Activated CD8-positive, alpha-beta memory T cell treated with anti-CD3 and anti-CD28 coated beads for 48 hours (primary cell): ENCODE results near the gene DLG2.
"Not testable (repeated sequence)": the region's sequence is repeated elsewhere in the genome, so short reads cannot be mapped to it uniquely, and the experiment has no call there.

Source experiments
- DNase-seq, 3 experiments: peaks; one replicate each; pipeline ENCODE4 v3.0.0-alpha.2; 2020; ENCODE audit warnings: low read depth in 2 of 3, low spot score in 2 of 3

The DLG2 gene

DNA sequence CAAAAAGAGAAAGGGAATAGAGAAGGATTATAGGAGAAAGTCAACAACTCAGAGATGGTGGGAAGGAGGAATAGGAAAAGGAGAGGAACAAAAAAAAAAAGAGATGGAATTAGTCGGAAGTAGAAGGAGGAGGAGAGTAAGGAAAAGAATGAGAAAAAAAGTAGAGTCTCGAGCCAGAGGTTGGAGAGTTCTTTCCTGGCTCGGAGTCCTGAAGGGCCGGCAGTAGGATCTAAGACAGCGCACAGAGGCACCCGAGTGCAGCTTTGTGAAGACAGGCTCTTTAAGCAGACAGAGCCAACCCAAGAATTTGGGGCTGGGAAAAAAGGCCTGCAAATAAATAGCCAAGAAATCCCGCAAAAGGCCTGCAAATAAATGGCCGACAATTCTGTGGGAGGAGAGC is 2170.6 kb downstream of the DLG2 start:
- DNase-seq, result no peak

DNA sequence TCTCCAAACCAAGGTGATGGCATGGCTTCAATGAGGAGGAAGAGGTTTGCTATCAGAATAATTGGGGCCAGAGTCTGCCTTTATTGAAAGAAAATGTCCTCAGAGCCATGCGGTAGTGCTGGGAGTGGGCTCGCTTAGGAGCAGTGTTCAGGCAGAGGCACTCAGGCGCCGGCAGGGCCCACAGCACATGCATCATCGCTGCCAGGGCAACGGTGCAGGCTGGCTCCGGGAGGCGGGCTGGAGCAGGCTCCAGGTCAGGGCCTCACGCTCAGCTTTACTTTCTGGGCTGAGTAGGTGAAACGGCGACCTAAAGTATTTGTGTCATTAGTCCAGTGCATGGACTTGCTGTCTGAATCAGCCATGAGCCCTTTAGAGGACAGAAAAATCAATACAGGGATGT is 2171.1 kb downstream of the DLG2 start:
- DNase-seq, result no peak

DNA sequence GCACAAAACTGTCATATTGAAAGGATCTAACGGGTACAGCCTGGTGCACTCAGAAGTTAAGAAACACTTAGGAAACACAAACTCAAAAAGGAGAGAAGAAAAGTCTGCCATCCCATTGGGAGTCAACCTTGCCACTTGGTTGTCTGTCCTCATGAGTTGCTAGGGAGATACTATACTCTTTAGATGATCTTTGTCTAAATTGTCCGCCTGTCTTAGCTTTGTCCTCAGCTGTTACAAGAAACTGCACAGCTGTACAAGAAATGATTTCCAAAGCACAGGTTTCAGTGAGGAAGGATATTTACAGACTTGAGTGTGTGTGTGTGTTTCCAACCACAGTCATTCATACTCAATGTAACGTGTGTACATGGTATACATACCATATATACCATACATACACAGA is 2171.8 kb downstream of the DLG2 start:
- no peak for DNase-seq

DNA sequence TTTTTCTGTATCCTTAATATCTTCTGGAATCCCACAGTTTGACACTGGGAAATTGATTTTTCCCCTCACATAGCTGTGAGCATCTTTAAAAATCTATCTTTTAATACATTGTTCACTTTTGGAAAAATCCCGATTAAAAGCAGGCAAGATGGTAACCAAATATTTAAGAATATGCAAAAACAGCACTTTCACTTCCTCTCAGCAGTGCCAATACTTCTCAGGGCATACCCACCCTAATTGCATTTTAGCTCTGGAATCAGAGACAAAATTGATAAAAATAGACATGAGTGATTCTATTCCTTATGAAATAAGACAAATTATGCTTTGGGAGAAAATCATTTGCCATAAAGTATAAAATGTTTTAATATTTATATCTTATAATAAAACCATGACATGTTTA is 2172.5 kb downstream of the DLG2 start:
- no peak for DNase-seq

DNA sequence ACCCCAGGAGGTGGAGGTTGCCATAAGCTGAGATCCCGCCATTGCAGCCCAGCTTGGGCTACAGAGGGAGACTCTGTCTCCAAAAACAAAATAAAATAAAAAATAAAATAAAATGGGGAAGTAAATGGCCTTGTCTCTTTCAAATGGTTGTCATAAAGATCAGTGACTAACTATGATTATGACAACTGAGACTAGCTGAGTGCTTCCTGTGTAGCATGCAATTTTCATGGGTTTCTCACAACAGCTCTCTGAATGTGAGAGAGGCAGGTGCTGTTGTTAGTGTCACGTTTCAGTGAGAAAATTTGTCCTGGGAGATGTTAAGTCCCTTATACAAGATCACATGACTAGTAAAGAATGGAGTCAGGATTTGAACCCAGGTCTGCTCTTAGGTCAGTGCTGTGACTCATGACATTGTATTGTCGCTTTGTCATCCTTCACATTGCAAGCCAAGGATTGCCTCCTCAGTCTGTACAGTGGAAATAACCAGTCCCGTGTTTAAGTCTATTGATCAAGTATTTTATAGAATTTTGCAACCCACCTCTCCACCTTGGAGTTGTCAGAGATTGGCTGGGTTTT is 2177.7 kb downstream of the DLG2 start:
- DNase-seq, result no peak

DNA sequence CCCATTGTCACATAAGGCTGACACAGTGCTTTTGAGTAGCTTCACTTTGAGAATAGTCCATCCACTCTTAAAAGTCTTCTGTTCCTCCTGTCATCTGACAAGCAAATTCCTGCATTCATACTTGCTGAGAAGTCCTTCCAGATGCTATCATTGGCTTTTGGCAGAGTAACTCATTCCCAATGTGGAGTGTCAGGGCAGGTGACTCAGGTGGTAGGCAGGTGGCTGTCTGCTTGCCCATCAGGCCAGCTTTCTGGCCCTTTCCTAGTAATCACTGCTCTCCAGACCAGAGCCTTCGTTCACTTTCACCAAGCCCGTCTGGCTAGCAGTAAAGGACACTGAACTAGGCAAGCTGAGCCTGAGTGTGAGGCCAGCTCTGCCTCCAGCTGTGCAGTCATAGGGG is 2178.5 kb downstream of the DLG2 start:
- DNase-seq, result no peak

DNA sequence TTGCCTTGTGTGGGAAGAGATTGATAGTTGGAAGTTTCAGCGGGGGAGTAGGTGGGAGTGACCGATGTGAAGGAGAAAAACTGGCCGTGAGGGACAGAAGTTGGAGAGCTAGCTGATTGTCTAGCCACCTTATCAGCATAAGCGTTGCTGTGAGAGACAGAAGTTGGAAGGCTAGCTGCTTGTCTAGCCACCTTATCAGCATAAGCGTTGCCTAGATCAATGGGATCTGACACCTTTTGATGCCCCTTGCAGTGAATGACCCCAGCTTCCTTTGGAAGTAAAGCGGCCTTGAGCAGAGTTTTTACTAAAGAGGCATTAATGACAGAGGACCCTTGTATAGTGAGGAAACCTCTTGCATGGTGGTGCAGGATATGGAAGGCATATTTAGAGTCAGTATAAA is 2183.3 kb downstream of the DLG2 start:
- not testable (repeated sequence) for DNase-seq

DNA sequence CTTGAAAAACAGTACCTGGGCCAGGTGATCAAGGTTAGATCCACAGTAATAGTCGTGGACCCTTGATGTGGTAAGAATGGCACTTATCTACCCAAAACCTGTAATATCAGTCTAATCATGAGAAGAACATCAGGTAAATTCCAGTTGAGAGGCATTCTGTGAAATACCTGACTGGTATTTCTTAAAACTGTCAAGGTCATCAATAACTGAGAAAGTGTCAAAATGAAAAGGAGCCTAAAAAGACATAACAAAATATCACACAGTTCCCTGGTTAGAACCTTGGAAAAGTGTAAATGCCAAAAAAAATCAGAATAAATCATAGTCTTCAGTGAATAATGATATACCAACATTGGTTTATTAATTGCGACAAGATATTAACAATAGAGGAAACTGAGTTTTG is 2185.5 kb downstream of the DLG2 start:
- DNase-seq, result no peak

DNA sequence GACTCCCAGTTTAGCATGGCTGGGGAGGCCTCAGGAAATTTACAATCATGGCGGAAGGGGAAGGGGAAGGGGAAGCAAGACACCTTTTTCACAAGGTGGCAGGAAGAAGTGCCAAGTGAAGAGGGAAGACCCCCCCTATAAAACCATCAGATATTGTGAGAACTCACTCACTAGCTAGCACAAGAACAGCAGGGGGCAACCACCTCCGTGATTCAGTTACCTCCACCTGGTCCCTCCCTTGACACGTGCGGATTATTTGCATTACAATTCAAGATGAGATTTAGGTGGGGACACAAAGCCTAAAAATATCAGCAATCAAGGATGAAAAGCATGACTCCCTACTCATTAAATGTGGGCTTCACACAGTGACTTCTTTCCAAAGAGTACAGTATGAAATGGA is 2186.0 kb downstream of the DLG2 start:
- no peak for DNase-seq

DNA sequence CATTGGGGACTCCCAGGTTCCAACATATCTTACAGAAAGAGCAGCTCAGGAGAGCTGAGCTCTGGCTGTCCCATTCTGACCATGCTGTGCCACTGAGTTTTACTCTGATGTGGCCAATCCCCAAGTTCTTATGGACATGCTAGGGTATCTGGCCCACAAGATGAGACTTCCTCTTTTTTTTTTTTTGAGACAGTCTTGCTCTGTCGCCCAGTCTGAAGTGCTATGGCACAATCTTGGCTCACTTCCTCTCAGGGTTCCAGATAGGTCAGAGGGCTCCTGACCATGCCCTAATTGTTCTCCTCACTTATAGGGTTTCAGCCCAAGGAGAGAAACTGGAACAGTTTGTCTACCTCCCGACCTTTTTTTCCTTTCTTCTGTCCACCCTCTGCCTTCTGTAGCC is 2188.7 kb downstream of the DLG2 start:
- DNase-seq, result no peak

DNA sequence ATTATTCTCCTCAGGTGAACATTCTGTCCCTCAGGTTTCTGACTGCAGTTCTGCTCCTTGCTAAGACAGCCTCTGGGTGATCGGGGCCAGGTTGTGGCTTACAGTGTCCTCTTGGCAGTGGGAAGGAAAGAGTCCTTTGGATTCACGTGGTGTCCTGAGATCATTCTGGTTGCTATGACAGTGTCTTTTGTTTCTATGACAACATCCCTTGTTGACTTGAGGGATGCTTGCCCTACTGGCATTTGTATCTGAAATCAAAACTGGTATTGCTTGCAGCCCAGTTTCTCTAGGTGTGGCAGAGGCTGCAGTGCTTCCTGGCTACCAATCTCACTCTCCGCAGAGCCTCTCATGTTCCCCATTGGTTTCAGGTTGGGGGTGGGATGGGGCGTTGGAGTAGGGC is 2189.2 kb downstream of the DLG2 start:
- DNase-seq, result no peak

DNA sequence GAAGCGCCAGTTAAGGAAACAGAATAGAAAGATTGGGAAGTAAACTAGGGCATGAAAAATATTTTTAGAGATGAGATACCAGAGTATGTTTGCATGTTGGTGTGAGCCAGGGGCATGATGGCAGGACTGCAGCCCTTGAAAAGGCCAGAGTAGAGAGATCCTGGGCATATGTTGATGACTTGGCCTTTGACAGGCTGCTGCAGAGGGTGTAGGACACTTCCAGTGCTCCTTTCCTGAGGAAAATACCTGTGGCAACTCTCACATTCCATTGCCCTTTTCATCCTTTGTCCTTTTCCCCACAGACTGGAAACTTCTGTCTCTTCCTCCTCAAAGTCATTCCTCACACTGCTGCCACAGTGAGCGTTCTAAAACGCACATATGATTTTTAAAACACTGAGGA is 2190.3 kb downstream of the DLG2 start:
- no peak for DNase-seq

DNA sequence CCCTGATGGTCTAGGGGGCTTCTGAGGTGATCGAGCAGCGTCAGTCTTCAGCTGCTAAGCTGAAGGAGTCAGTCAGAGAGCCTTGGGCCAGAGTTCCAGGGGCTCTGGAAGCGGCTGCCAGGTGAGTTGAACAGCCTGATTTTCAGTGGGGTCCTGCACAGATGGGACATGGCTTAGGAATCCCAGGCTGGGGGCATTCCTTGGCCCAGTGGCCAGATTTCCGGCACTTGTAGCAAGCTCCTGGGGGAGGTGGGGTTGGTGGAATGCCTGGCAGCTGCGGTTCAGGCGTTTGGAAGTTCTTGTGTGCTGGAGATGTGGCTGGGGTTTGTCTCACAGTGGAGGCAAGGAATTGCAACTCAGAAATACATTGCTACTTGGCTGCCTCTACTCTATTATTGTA is 2192.3 kb downstream of the DLG2 start:
- not testable (repeated sequence) for DNase-seq

DNA sequence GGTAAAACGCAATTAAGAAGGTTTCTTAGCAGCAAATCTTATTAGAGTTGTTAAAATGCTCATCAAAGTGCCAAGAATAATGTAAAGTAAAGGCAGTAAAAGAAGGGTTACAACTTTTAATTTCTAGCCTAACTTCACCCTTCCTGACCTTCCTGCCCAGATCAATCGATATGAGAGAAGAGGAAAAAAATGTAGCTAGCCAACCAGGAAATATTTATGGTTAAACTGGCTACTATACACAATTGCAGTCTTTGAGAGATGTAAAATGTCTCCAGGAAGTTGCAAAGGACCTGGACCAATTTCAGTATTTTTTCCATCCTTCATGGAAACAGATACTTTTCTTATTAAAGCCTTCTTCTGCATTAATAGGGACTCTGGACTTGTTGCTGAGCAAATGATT is 2199.2 kb downstream of the DLG2 start:
- no peak for DNase-seq

DNA sequence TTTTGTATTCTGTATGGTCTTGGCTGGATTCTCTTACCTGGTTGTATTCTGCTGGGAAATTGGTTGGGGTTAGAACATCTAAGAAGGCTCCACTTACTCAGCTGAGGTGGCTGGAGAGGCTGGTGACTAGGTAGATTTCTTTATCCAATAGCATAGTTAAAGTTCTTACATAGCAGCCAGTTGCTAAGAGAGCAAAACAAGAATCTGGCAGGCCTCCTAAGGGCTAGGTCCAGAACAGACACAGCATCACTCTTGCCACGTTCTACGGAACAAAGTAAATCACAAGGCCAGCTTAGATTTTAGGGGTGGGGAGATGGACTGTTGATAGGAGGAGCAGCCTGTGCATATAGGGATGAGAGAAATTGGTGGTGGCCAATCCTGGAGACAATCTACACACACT is 2199.6 kb downstream of the DLG2 start:
- DNase-seq, result no peak

DNA sequence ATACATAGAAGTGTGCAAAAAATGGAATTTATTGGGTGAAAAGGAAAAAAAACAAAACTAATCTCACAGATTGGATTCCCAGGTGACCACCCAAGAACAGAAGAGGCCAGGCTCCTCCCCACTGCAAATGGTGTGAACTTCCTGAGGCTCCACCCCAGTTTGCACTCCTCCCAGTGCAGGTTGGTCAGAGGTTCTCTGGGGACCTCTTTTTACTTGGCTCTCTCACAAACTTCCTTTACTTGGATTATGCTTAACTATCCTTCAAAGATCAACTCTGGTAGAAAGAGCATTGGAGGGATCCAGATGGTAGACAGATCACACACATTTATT is 2202.0 kb downstream of the DLG2 start:
- DNase-seq, result no peak

DNA sequence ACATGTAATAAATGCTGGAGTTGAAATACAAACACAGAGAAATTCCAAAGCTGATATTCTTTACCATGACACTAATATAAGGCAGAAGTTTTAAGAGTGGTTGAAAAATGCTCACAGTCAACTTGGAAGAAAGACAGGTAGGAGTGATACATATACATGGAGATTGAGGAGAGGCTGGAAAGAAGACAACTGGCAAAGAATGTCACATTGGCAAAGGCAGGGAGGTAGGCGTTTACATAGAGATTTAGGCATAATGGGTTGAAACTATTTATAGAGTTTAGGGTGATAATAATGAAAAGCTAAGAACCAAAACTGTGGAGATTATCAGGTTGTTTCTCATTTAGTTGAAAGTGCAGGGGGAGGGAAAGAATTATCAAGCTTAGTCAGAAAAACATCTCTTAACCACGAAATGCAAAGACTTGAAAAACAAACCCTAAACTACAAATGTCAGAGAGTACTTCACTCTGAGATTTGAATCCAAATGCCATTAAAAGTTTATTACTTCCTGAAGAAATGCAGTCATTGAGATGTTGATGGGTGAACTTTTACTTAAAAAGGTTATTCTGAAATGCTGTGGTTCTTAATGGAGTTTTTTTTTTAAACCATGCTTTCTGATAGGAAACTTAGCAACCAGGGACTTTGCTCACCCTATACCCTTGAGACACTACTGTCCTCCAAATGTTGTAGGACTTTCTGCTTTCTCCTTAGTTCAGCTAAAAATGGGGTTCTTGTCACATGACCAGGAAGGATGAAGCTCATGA is 2202.6 kb downstream of the DLG2 start:
- DNase-seq, result no peak

DNA sequence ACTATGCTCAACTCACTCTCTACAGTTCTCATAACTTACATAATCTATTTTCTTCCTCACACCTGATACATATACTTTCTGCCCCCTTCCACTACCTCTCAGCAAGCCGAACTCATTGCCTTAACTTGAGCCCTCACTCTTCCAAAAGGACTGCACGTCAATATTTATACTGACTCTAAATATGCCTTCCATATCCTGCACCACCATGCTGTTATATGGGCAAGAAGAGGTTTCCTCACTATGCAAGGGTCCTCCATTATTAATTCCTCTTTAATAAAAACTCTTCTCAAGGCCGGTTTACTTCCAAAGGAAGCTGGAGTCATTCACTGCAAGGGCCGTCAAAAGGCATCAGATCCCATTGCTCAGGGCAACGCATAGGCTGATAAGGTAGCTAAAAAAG is 2204.5 kb downstream of the DLG2 start:
- DNase-seq, result not testable (repeated sequence)

DNA sequence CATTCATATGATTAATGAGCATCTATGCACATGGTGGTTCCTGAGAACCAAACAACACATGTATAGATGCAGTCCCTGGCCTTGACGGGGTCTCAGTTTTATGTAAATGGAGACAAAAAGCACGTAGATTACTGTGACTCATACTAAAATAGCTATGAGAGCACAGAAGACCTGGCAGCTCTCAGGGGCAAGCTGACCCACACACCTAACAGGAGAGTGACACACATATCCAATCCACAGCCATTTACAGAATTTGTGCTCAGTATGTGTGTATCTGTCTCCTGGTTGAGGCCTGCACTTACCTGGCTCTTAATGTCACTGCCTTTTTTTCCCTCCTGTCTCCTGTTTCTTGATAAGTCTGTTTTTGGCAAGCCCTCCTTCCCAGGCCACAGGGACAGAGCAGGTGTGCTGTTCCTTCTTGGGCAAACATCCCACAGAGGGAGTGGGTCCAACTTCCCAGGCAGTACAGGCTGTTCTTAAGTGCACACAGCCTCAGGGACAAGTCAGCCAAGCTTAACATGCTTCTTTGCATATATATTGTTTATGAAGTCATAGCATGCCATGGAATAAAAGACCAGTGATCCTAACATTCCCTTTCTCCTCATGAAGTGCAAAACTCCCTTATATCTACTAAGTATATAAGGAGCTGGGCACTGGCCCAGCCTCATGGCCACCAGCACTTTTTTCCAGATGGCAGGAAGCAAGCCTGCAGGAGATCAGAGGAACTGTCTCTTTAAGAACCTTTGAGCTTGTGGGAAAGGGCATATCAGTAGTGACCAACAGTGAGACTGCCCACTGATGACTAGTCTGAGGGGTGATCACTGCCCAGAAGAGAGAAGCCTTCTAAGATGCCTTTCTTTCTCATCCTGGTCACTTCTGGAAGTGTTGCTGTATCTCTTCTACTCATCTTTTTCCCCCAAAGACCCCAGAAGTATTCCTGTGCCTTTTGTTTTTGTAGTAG is 2216.3 kb downstream of the DLG2 start:
- no peak for DNase-seq

DNA sequence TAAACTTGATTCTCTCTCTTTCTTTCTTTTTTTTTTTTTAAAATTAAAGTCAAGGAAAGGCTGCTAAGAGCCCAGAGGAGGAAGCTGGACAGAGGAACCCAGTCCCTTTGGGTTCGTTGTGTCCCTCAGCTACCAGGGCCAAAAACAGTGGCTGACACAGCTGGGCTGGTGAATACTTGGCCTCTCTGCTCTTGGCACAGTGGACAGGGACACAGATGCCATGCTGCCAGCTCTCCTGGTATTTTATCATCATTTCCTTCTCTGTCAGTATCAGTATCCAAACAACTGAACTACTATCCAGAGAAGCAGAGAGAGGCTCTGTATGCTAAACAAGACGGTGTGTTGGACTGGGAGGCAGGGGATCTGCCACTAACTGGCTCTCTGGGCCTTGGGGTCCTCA is 2217.3 kb downstream of the DLG2 start:
- no peak for DNase-seq

DNA sequence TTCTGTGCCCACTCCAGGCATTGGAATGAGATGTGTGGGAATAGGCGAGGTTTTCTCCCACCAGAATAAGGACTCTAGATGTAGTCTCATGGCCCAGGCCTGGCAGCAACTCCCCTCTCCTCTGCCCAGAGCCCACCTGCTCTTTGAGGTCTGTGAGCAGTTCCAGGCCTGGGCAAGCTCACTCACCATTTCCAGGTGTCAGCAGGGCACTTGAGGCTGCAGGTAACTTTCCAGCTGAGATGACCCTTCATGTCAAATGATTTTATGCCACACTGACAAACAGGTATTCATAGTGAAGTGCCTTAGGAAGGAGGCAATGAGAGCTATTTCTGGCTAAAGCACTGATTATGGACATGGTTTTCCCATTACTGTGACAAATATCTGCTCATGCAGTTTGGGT is 2217.7 kb downstream of the DLG2 start:
- no peak for DNase-seq

DNA sequence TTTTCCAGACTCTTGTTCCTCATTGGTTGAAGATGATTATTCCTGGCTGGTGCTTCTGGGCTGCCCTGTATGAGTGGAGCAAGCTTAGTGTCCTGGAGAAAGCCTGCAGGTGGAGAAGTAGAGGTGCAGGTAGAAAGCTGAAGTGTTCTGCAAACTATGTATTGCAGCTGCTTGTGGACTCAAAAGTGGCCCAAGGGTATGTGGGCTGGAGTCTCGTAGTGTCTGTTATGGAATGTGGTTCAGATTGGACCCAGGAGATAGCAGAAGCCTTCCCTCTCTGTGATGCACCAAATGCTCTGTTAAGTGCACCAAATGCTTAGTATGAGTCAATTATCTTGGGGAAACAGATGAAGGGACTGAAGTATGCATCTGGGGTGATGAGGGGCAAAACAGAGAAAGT is 2218.2 kb downstream of the DLG2 start:
- no peak for DNase-seq
